ENCODE results near the gene POLD2.

GRCh38 chr7:44065431-44066110, 57.8 kb downstream of the POLD2 start, which contains the start of gene PGAM2:
- TF ChIP-seq CTCF (IDR thresholded peaks at IDR 0.05) (no peak), EZH2phosphoT487 (IDR thresholded peaks at IDR 0.05) (no peak)

Measured in neural progenitor cell (in vitro differentiated cells).